ENCODE results near the gene RGPD8.
"Not testable (repeated sequence)": the region's sequence is repeated elsewhere in the genome, so short reads cannot be mapped to it uniquely, and the experiment has no call there.

DNA sequence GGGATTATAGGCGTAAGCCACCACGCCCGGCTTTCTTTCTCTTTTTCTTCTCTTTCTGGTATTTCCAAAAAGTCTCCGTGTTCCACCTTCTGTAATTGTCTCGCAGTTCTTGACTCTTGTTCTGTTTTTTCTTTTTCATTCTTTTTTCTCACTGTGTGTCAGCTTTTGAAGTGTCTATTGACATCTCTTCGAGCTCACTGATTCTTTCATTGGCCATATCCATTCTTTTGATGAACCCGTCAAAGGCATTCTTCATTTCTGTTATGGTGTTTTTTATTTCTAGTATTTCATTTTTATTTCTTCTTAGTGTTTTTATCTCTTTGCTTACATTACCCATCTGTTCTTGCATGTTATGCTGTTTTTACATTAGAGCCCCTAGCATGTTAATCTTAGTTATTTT is 73.4 kb downstream of the RGPD8 start:
- TF ChIP-seq CTCF (IDR thresholded peaks at IDR 0.05 in 4 of 5, conservative IDR thresholded peaks at IDR 0.05 in 1 of 5); POLR2A (IDR thresholded peaks at IDR 0.05): not testable (repeated sequence)
